Tibial artery (tissue), 4 donors: ENCODE measurements around the gene EMP3.

Experiments used
- DNase-seq, 2 donors: peaks; one replicate each; pipeline ENCODE4 v3.0.0-alpha.2; 2019
- H3K27ac ChIP-seq, 2 donors: fragments of 200-600 bp; sonication (generic) in 1 of 2; 1 replicate in 1 of 2; 2 replicates in 1 of 2; pipeline ENCODE4 v1.5.1; 2018 to 2019; ENCODE audit warnings: mild to moderate bottlenecking in 1 of 2
- H3K27me3 ChIP-seq, 2 donors: fragments of 200-600 bp; sonication (generic) in 1 of 2; one replicate each; pipeline versions ENCODE4 v1.5.1 to v1.6.0; 2016 to 2019
- H3K36me3 ChIP-seq, 3 donors: fragments of 200-600 bp; sonication (generic) in 2 of 3; one replicate each; pipeline ENCODE4 v1.5.1; 2016 to 2019; ENCODE audit warnings: mild to moderate bottlenecking in 2 of 3
- H3K4me1 ChIP-seq, 4 donors: fragments of 200-600 bp; sonication (generic) in 2 of 4; 1 replicate in 3 of 4; 2 replicates in 1 of 4; pipeline ENCODE4 v1.5.1; 2016 to 2019
- H3K4me3 ChIP-seq, 2 donors: fragments of 200-600 bp; sonication (generic) in 1 of 2; 1 replicate in 1 of 2; 2 replicates in 1 of 2; pipeline ENCODE4 v1.5.1; 2018 to 2019; ENCODE audit warnings: mild to moderate bottlenecking in 2 of 2
- H3K9me3 ChIP-seq, 3 donors: fragments of 200-600 bp; sonication (generic) in 1 of 3; one replicate each; pipeline ENCODE4 v1.5.1; 2016 to 2019
- CTCF ChIP-seq, 2 experiments: fragments of 200-600 bp in 1 of 2; fragments of 450-650 bp in 1 of 2; IDR thresholded peaks; one replicate each; pipeline ENCODE4 v1.5.1; 2017 to 2019; ENCODE audit warnings: antibody characterized with exemption in 2 of 2, mild to moderate bottlenecking in 1 of 2, moderate library complexity in 1 of 2
- intact Hi-C: fragments of 100-400 bp; cut with DNase I; formaldehyde crosslinking; loops from one replicate; pipeline ENCODE4 v1.15.0; 2023; ENCODE audit warnings: low total_unique reads

The EMP3 gene

GRCh38 chr19:48297975-48298374 lies 27.4 kb upstream of the EMP3 start:
- no peak for DNase-seq
- no peaks in the 10 kb centered on the region for H3K9me3 ChIP-seq
- intact Hi-C loops: no loop called here
- no peaks in the 10 kb centered on the region for H3K36me3 ChIP-seq
- H3K27ac ChIP-seq: no peak overlapping the region
- no peaks in the 10 kb centered on the region for H3K4me1 ChIP-seq
- H3K4me3 ChIP-seq: no peak overlapping the region
- no peak for TF ChIP-seq CTCF (IDR thresholded peaks at IDR 0.05)
- H3K27me3 ChIP-seq: peaks cover 0 to 17% of the 10 kb centered on the region in 2 donors

GRCh38 chr19:48301886-48302599 lies 23.3 kb upstream of the EMP3 start:
- no peaks in the 10 kb centered on the region for H3K4me1 ChIP-seq
- no peak for TF ChIP-seq CTCF (IDR thresholded peaks at IDR 0.05)
- no peaks in the 10 kb centered on the region for H3K36me3 ChIP-seq
- H3K4me3 ChIP-seq: no peak overlapping the region
- no peaks in the 10 kb centered on the region for H3K9me3 ChIP-seq
- intact Hi-C loops: no loop called here
- H3K27me3 ChIP-seq: peaks cover 0 to 3% of the 10 kb centered on the region in 2 donors
- DNase-seq: no peak
- H3K27ac ChIP-seq: no peak overlapping the region

GRCh38 chr19:48302600-48302959 lies 22.8 kb upstream of the EMP3 start:
- no peak for DNase-seq
- Histone ChIP-seq H3K36me3 (no peaks in the 10 kb centered on the region), H3K27ac (no peak overlapping the region), H3K4me3 (no peak overlapping the region), H3K27me3 (peaks cover 0 to 3% of the 10 kb centered on the region in 2 donors), H3K9me3 (no peaks in the 10 kb centered on the region), H3K4me1 (no peaks in the 10 kb centered on the region)
- intact Hi-C loops: no loop called here
- TF ChIP-seq CTCF (IDR thresholded peaks at IDR 0.05): no peak

- no peak overlapping the region for H3K4me3 ChIP-seq
- intact Hi-C loops: no loop called here
- H3K27ac ChIP-seq: no peak overlapping the region
- no peaks in the 10 kb centered on the region for H3K36me3 ChIP-seq
- peaks cover 0 to 3% of the 10 kb centered on the region in 2 donors for H3K27me3 ChIP-seq
- no peak for TF ChIP-seq CTCF (IDR thresholded peaks at IDR 0.05)
- DNase-seq: no peak
- no peaks in the 10 kb centered on the region for H3K4me1 ChIP-seq
- no peaks in the 10 kb centered on the region for H3K9me3 ChIP-seq
Observed at GRCh38 chr19:48303367-48303766, 22.0 kb upstream of the EMP3 start.

- DNase-seq: no peak
- Histone ChIP-seq H3K4me1 (no peaks in the 10 kb centered on the region), H3K27ac (no peak overlapping the region), H3K9me3 (no peaks in the 10 kb centered on the region), H3K4me3 (no peak overlapping the region), H3K27me3 (peaks cover 0 to 3% of the 10 kb centered on the region in 2 donors), H3K36me3 (no peaks in the 10 kb centered on the region)
- no peak for TF ChIP-seq CTCF (IDR thresholded peaks at IDR 0.05)
- intact Hi-C loops: no loop called here
Observed at GRCh38 chr19:48303866-48304265, 21.5 kb upstream of the EMP3 start.
